ENCODE data around the gene COL5A1. TPM values are rescaled to one million over a fixed set of nuclear protein-coding genes. Genes with fewer than 3 reads are reported as not detected.

COL5A1 gene
- total and polyA plus RNA-seq, 4 donors, result 12.2 to 169 (median 65.4) TPM

GRCh38 chr9:134730761-134731496 lies 89.3 kb downstream of the COL5A1 start:
- Histone ChIP-seq H3K9me3 (ENCODE audit: control insufficient read depth in 4 of 4, insufficient read depth in 3 of 4, low read length in 3 of 4) (no peaks in the 10 kb centered on the region), H3K36me3 (ENCODE audit: control insufficient read depth in 4 of 4, insufficient read depth in 4 of 4, low read length in 4 of 4) (peaks cover 0 to 24% (median 7%) of the 10 kb centered on the region in 4 donors), H3K27me3 (ENCODE audit: control insufficient read depth in 3 of 3, insufficient read depth in 3 of 3, low read length in 2 of 3) (no peaks in the 10 kb centered on the region), H3K9ac (ENCODE audit: insufficient read depth in 1 of 2, low read length in 2 of 2) (no peak overlapping the region), H3K4me1 (ENCODE audit: control insufficient read depth in 5 of 5, insufficient read depth in 5 of 5, low read length in 5 of 5) (peaks cover 0 to 34% (median 15%) of the 10 kb centered on the region in 5 donors), H3K4me3 (no peak overlapping the region), H3K27ac (ENCODE audit: low read depth in 1 of 2, low read length in 1 of 2) (no peak overlapping the region)
- TF ChIP-seq, protein P1, sequence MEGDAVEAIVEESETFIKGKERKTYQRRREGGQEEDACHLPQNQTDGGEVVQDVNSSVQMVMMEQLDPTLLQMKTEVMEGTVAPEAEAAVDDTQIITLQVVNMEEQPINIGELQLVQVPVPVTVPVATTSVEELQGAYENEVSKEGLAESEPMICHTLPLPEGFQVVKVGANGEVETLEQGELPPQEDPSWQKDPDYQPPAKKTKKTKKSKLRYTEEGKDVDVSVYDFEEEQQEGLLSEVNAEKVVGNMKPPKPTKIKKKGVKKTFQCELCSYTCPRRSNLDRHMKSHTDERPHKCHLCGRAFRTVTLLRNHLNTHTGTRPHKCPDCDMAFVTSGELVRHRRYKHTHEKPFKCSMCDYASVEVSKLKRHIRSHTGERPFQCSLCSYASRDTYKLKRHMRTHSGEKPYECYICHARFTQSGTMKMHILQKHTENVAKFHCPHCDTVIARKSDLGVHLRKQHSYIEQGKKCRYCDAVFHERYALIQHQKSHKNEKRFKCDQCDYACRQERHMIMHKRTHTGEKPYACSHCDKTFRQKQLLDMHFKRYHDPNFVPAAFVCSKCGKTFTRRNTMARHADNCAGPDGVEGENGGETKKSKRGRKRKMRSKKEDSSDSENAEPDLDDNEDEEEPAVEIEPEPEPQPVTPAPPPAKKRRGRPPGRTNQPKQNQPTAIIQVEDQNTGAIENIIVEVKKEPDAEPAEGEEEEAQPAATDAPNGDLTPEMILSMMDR (IDR thresholded peaks at IDR 0.05; ENCODE audit: control extremely low read depth, extremely low read depth), result no peak
- ATAC-seq (ENCODE audit: insufficient read depth, low FRiP score) (no peak), DNase-seq (no peak)
- WGBS, 2 donors, result 90% methylated on average over 21 to 22 of the region's 22 CpGs

DNA sequence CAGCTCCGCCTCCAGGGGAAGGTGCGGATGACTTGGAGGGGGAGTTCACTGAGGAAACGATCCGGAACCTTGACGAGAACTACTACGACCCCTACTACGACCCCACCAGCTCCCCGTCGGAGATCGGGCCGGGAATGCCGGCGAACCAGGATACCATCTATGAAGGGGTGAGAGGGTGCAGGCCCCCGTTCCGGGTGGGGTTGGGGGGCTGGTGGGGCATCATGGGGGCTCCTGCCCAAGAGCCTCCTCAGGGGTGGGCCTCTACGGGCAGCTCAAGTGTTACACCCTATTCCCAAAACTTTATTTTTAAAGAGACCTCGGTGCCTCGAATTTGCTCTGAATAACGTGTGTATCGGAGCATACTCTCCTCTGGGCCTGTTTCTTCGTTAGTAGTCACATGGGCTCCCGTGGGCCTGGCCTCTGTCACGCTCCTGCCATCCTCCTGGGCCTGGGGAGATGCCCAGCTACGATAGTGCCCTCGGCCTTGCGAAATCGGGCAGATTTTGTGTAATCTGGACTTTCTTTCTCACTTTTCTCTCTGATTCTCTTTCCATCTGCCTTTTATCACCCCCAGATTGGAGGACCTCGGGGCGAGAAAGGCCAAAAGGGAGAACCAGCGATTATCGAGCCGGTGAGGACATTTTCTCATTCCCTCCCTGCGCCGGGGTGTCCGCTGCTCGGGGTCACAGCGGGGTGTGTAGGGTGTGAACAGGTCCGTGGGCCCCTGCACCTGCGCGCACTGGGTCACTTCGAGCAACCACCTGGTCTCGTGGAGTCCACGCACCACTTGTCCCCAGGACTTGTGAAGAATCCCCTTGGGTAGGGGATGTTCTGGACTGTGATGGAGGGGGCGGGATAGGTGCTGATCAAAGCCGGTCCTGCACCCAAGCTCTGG lies 90.1 kb downstream of the COL5A1 start:
- TF ChIP-seq, protein P1 (IDR thresholded peaks at IDR 0.05; ENCODE audit: control extremely low read depth, extremely low read depth), result no peak
- DNase-seq, result no peak
- 93 to 94% methylated on average over 45 of the region's 45 CpGs for WGBS, 2 donors
- H3K36me3 ChIP-seq (ENCODE audit: control insufficient read depth in 4 of 4, insufficient read depth in 4 of 4, low read length in 4 of 4), result peaks cover 0 to 24% (median 10%) of the 10 kb centered on the region in 4 donors
- H3K27ac ChIP-seq (ENCODE audit: low read depth in 1 of 2, low read length in 1 of 2), result no peak overlapping the region
- ATAC-seq (ENCODE audit: insufficient read depth, low FRiP score), result no peak
- no peaks in the 10 kb centered on the region for H3K27me3 ChIP-seq (ENCODE audit: control insufficient read depth in 3 of 3, insufficient read depth in 3 of 3, low read length in 2 of 3)
- no peak overlapping the region for H3K4me3 ChIP-seq
- no peak overlapping the region for H3K9ac ChIP-seq (ENCODE audit: insufficient read depth in 1 of 2, low read length in 2 of 2)
- no peaks in the 10 kb centered on the region for H3K9me3 ChIP-seq (ENCODE audit: control insufficient read depth in 4 of 4, insufficient read depth in 3 of 4, low read length in 3 of 4)
- peaks cover 0 to 35% (median 18%) of the 10 kb centered on the region in 5 donors for H3K4me1 ChIP-seq (ENCODE audit: control insufficient read depth in 5 of 5, insufficient read depth in 5 of 5, low read length in 5 of 5)

DNA sequence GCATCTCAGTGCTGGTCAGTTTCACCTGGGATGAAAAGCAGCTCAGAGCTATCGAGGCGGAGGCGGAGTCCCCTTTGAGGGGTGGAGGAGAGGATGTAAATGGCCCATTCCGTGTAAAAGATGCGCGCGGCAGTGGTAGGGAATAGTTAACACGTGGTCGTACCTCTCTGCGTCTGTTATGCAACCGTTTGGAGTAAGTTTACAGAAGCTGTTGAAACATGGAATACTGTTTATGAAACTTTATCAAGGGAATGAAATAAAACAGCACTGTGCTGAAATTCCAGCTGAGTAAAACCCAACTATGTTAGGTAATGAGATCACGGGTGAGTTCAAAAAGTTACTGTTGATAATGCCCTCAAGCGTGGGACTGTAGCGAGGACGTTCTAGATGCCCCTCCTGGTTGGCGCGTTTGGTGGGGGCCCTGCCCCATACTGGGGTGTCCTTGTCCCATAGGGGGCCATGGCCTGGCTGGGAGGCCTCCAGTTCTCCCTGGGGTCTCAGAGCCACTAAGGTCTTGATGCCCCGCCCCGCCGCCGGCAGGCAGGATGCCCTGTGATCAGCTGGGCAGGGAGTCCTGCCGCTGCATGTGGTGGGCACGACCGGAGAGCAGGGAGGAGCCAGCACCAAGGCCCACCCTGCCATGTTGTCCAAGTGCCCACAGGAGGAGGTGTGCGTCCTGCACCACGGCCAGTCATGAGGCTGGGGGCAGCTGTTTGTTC lies 90.9 kb downstream of the COL5A1 start:
- H3K9ac ChIP-seq (ENCODE audit: insufficient read depth in 1 of 2, low read length in 2 of 2), result no peak overlapping the region
- no peaks in the 10 kb centered on the region for H3K9me3 ChIP-seq (ENCODE audit: control insufficient read depth in 4 of 4, insufficient read depth in 3 of 4, low read length in 3 of 4)
- peaks cover 0 to 35% (median 18%) of the 10 kb centered on the region in 5 donors for H3K4me1 ChIP-seq (ENCODE audit: control insufficient read depth in 5 of 5, insufficient read depth in 5 of 5, low read length in 5 of 5)
- H3K4me3 ChIP-seq, result no peak overlapping the region
- no peaks in the 10 kb centered on the region for H3K27me3 ChIP-seq (ENCODE audit: control insufficient read depth in 3 of 3, insufficient read depth in 3 of 3, low read length in 2 of 3)
- peaks cover 0 to 19% (median 7%) of the 10 kb centered on the region in 4 donors for H3K36me3 ChIP-seq (ENCODE audit: control insufficient read depth in 4 of 4, insufficient read depth in 4 of 4, low read length in 4 of 4)
- no peak overlapping the region for H3K27ac ChIP-seq (ENCODE audit: low read depth in 1 of 2, low read length in 1 of 2)
- no peak for ATAC-seq (ENCODE audit: insufficient read depth, low FRiP score)
- TF ChIP-seq, protein P1 (IDR thresholded peaks at IDR 0.05; ENCODE audit: control extremely low read depth, extremely low read depth), result no peak
- no peak for DNase-seq
- WGBS, 2 donors, result 78 to 85% methylated on average over 26 of the region's 26 CpGs

Data from lung (tissue), 12 donors.